ENCODE results near the gene KIF26B.

Gene KIF26B

DNA sequence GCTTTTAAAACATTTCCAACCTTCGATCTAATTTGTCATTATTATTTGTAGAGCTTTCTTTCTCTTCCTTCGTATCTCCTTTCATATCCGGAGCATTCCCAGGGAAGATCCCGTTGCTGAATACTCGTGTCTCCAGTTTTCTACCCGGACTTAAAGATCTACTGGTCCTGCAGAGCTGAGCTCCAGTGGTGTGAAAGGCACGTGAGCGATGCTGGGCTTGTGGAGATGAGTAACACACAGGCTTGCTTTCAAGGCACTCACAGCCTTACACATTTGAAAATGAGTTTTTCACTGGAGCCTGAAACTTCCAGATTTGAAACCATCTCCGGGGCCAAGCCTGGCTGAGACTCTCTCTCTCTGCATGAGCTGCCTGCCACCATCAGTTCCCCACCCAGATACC lies 428.3 kb downstream of the KIF26B start:
- DNase-seq (no peak), ATAC-seq (ENCODE audit: insufficient read depth, low read depth) (no peak)
- Histone ChIP-seq H3K27ac (ENCODE audit: low read length) (no peak overlapping the region), H3K27me3 (ENCODE audit: insufficient read depth, low read length, poor library complexity) (peaks cover 3% of the 10 kb centered on the region), H3K4me3 (ENCODE audit: low read depth in 1 of 2, low read length in 2 of 2) (no peak overlapping the region), H3K79me2 (ENCODE audit: insufficient read depth, low read length) (no peaks in the 10 kb centered on the region), H3K9ac (ENCODE audit: low read depth, low read length) (no peak overlapping the region), H4K20me1 (ENCODE audit: insufficient read depth, low read length) (no peaks in the 10 kb centered on the region), H3K4me1 (ENCODE audit: insufficient read depth, low read length) (no peaks in the 10 kb centered on the region), H2AFZ (ENCODE audit: low read depth, low read length) (no peak overlapping the region), H3K36me3 (ENCODE audit: insufficient read depth, low read length) (no peaks in the 10 kb centered on the region), H3K4me2 (ENCODE audit: insufficient read depth, low read length) (no peak overlapping the region), H3K9me3 (ENCODE audit: insufficient read depth, low read length, severe bottlenecking) (no peaks in the 10 kb centered on the region)
- TF ChIP-seq, protein P1, sequence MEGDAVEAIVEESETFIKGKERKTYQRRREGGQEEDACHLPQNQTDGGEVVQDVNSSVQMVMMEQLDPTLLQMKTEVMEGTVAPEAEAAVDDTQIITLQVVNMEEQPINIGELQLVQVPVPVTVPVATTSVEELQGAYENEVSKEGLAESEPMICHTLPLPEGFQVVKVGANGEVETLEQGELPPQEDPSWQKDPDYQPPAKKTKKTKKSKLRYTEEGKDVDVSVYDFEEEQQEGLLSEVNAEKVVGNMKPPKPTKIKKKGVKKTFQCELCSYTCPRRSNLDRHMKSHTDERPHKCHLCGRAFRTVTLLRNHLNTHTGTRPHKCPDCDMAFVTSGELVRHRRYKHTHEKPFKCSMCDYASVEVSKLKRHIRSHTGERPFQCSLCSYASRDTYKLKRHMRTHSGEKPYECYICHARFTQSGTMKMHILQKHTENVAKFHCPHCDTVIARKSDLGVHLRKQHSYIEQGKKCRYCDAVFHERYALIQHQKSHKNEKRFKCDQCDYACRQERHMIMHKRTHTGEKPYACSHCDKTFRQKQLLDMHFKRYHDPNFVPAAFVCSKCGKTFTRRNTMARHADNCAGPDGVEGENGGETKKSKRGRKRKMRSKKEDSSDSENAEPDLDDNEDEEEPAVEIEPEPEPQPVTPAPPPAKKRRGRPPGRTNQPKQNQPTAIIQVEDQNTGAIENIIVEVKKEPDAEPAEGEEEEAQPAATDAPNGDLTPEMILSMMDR (IDR thresholded peaks at IDR 0.05; ENCODE audit: borderline replicate concordance, extremely low read depth, low read length, poor library complexity, severe bottlenecking), result no peak
- TF ChIP-seq EZH2 (IDR thresholded peaks at IDR 0.05; ENCODE audit: borderline replicate concordance, low read depth, low read length, severe bottlenecking), result no peak

DNA sequence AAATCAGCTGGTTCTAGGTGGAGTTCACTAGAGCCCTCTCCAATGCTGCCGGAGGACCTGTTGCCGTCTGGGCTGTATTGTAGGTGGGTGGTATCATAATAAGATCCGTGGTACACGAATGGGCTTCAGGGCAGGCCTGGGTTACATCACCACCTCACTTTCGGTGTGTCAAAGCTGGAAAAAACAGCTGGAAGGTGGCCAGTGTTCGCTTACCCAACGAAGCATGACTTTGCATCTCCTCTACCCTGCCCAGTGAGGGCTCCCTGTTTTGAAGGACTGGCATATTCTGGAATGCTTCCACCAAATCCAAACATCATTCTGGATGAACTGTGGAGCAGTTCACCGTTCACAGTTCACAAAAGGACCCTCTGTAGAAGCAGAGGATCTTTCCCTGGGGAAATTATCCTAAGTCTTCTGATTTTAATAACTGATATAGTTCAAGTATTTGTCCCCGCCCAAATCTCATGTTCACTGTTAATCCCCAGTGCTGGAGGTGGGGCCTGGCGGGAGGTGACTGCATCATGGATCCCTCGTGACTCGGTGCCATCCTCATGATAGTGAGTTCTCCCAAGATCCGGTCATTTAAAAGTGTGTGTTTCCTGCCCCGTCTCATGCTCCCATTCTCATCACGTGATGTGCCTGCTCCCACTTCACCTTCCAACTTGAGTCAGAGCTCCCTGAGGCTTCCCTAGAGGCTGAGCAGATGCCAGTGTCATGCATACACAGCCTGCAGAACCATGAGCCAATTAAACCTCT lies 429.0 kb downstream of the KIF26B start:
- DNase-seq, result no peak
- Histone ChIP-seq H2AFZ (ENCODE audit: low read depth, low read length) (no peak overlapping the region), H3K4me1 (ENCODE audit: insufficient read depth, low read length) (no peaks in the 10 kb centered on the region), H3K4me3 (ENCODE audit: low read depth in 1 of 2, low read length in 2 of 2) (no peak overlapping the region), H3K36me3 (ENCODE audit: insufficient read depth, low read length) (no peaks in the 10 kb centered on the region), H3K4me2 (ENCODE audit: insufficient read depth, low read length) (no peak overlapping the region), H3K79me2 (ENCODE audit: insufficient read depth, low read length) (no peaks in the 10 kb centered on the region), H3K27me3 (ENCODE audit: insufficient read depth, low read length, poor library complexity) (peaks cover 9% of the 10 kb centered on the region), H3K9ac (ENCODE audit: low read depth, low read length) (no peak overlapping the region), H3K27ac (ENCODE audit: low read length) (no peak overlapping the region), H4K20me1 (ENCODE audit: insufficient read depth, low read length) (no peaks in the 10 kb centered on the region), H3K9me3 (ENCODE audit: insufficient read depth, low read length, severe bottlenecking) (no peaks in the 10 kb centered on the region)
- ATAC-seq (ENCODE audit: insufficient read depth, low read depth), result no peak
- TF ChIP-seq, protein P1 (IDR thresholded peaks at IDR 0.05; ENCODE audit: borderline replicate concordance, extremely low read depth, low read length, poor library complexity, severe bottlenecking), result no peak
- no peak for TF ChIP-seq EZH2 (IDR thresholded peaks at IDR 0.05; ENCODE audit: borderline replicate concordance, low read depth, low read length, severe bottlenecking)

DNA sequence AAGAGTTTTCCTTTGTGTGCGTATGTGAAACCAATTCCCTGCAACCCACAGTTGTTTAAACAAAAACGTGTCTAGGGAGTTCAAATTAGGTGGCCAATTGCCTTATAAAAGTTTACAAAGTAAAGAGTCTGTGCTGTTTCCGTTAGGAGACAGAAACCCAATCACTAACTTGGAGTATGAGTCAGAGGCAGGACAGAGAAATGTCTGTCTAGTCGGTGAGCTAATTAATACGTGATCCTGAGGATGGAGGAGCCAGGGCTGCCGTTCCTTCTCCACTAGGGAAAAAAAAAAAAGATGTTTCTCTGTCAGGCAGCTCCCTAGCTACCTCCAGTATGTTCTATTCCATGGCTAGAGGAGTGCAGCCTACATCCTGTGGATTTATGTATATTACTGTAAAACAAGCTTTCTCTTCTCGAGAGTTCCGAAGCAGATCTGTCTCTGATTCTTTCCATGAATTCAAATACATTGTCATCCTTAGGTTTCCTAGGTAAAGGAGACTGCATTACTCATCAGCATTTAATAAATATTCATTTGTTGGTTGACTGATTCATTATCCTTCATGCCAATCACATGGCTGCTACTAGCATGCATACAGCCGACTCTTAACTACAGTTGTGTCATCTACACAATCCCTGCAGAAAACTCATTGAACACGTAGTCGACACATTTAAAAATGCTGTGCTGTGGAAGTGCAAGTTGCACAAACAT lies 430.6 kb downstream of the KIF26B start:
- Histone ChIP-seq H3K9ac (ENCODE audit: low read depth, low read length) (no peak overlapping the region), H3K9me3 (ENCODE audit: insufficient read depth, low read length, severe bottlenecking) (no peaks in the 10 kb centered on the region), H3K4me1 (ENCODE audit: insufficient read depth, low read length) (no peaks in the 10 kb centered on the region), H2AFZ (ENCODE audit: low read depth, low read length) (no peak overlapping the region), H3K27ac (ENCODE audit: low read length) (no peak overlapping the region), H3K27me3 (ENCODE audit: insufficient read depth, low read length, poor library complexity) (peaks cover 9% of the 10 kb centered on the region), H3K4me3 (ENCODE audit: low read depth in 1 of 2, low read length in 2 of 2) (no peak overlapping the region), H3K36me3 (ENCODE audit: insufficient read depth, low read length) (no peaks in the 10 kb centered on the region), H4K20me1 (ENCODE audit: insufficient read depth, low read length) (no peaks in the 10 kb centered on the region), H3K79me2 (ENCODE audit: insufficient read depth, low read length) (no peaks in the 10 kb centered on the region), H3K4me2 (ENCODE audit: insufficient read depth, low read length) (no peak overlapping the region)
- DNase-seq, result no peak
- no peak for ATAC-seq (ENCODE audit: insufficient read depth, low read depth)
- no peak for TF ChIP-seq EZH2 (IDR thresholded peaks at IDR 0.05; ENCODE audit: borderline replicate concordance, low read depth, low read length, severe bottlenecking)
- TF ChIP-seq, protein P1 (IDR thresholded peaks at IDR 0.05; ENCODE audit: borderline replicate concordance, extremely low read depth, low read length, poor library complexity, severe bottlenecking), result no peak

Data from DND-41 (cell line).